NCI-H524 (cell line): ENCODE measurements around the gene VPREB1.
"Not testable (repeated sequence)": the region's sequence is repeated elsewhere in the genome, so short reads cannot be mapped to it uniquely, and the experiment has no call there.

ENCODE experiments used
- DNase-seq, 2 experiments: peaks; one replicate each; lab custom pipeline; 2025; lab: John Stamatoyannopoulos, UW

The VPREB1 gene

DNA sequence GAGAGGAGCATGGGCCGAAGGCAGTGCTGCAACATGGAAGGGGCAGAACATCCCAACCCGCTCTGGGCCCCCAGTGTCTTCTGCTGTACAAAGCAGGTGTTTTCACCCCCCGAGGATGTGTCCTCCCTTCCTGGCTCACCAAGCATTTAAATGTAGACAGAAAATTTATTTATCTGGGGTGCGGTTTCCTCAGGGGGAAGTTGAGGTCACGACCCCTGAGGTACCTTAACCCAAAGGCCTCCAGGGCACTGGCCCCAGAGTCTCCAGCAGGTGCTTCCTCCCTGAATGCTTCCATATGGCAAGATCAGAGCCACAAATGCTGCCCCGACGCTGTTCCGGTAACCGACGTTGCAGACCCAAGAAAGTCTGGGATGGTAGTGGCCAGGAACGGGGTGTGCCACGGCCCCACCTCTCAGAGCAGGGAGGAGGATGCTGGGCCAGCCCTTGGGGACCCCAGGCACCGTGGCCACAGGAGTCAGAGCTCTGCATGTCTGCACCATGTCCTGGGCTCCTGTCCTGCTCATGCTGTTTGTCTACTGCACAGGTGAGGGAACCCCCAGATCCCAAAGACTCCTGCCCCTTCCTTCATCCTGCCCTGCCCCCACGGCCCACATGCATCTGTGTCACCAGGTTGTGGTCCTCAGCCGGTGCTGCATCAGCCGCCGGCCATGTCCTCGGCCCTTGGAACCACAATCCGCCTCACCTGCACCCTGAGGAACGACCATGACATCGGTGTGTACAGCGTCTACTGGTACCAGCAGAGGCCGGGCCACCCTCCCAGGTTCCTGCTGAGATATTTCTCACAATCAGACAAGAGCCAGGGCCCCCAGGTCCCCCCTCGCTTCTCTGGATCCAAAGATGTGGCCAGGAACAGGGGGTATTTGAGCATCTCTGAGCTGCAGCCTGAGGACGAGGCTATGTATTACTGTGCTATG, at the start of gene VPREB1:
VPREB1 (plus strand) TSS at position 471 of the 935 bp plus-strand sequence; CDS start at position 499, 28 bp downstream.
- no peak for DNase-seq

DNA sequence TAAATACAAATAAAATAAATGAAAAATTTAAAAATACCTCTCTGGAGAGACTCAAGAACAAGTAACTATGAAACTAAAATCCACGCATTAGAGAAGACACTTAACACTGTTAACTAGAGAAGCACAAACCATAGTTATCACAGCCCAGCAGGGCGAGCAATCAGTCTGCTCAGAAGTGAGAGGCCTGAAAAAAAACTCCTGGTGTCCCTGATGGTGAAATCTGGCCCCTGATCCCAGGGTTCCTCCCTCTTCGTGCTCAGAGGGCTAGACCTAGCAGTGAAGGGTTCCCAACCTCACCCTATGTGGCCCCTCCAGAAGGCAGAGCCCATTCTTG, 49.7 kb upstream of the VPREB1 start:
- peak in 1 of 2 experiments; percentile 10 for DNase-seq

- peak; percentile 91 to 95 for DNase-seq
Measured at GRCh38 chr22:22195265-22196017, 49.1 kb upstream of the VPREB1 start.

DNA sequence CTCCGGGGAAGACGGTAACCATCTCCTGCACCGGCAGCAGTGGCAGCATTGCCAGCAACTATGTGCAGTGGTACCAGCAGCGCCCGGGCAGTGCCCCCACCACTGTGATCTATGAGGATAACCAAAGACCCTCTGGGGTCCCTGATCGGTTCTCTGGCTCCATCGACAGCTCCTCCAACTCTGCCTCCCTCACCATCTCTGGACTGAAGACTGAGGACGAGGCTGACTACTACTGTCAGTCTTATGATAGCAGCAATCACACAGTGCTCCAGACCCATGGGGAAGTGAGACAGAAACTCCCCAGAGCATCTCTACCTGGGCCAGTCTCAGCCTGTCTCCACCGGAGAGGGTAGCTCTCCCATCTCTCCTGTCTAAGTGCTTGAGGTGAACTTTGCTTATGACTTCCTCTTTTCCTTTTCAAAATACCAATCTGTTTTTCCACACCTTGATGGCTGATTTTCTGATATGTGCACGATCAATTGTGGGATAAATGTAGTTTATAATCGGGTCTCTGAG, 48.5 kb upstream of the VPREB1 start:
- no peak for DNase-seq

- no peak for DNase-seq
Measured at GRCh38 chr22:22196833-22197477, 47.6 kb upstream of the VPREB1 start.

DNA sequence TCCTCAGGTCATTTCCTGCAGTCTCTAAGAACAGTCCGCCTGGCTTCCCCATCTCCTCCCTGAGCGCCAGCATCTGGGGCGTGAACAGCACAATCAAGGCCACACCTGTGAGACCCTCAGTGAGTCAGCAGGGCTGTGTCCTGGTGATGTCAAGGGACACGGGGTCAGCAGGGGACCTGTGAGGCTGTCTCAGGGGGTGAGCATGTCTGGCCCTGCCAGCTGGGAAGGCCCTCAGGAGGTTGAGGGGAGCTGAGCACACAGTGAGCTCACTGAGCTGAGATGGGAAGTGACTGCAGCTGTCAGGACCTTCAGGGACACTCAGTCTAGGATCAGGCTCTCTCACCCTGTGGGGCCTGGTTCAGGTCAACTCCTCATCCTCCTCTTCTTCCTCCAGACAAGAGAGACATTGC, 46.6 kb upstream of the VPREB1 start:
- no peak for DNase-seq

DNA sequence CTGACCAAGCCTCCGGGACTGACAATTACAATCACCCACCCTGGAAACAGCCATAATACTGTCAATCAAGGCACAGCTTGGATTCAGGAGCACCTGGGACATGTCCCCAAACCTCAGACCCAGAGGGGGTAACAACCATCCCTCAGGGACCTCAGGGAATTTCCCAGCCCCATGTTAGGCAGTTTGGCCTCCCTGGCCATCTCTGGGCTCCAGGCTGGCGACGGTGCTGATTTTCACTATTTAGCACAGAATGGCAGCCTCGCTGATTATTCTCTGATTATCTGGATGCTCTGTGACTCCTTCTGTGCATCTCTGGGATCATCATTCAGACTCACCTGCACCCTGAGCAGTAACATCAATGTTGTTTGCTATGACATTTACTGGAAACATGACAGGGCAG, 45.8 kb upstream of the VPREB1 start:
- no peak for DNase-seq

DNA sequence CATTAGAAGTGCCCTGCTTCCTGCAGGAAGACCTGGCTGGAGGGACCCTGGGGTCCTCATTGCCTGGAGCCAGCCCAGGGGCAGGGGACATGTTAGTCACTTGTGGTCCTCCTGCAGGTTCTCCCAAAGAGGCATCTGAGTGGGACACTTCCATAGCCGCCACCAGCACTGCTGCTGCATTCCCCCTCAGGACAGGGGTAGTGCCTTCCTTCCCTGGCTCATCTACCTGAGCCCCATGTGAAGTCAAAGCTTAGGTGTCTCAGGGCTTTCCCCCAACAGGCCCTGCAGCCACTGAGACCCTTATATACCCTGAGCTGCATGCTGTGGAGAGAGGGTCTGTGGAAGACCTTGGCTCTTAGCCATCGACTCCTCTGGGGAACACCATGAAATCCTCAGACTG, 45.0 kb upstream of the VPREB1 start:
- DNase-seq: no peak

DNA sequence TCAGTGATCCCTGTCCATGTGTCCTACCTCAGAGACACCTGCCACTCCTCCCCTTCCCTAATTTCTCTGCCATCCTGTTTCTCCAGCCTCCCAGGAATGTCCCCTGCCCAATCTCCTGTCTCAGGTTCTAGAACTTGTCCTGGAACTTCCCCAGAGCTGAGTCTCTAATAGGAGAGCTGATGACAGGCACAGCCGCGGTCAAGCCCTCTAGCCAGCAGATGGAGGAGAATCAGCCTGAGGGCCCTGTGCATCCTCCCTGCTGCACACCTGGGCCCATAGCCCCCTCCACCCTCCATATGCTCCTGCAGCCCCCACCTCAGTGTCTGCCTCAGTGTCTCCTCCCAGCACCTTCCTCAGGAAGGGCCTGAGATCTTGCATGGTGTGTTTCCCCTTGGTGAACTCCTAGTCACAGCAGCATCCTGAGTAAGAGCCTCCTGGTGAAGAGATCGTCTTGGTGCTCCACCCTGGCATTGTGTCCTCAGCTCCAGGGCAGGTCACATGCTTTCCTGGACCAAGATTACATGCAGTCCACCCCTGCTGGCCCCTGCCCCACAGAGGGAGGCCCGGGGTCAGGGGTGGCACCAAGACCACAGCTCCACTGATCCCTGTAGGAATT, 43.9 kb upstream of the VPREB1 start:
- no peak for DNase-seq

DNA sequence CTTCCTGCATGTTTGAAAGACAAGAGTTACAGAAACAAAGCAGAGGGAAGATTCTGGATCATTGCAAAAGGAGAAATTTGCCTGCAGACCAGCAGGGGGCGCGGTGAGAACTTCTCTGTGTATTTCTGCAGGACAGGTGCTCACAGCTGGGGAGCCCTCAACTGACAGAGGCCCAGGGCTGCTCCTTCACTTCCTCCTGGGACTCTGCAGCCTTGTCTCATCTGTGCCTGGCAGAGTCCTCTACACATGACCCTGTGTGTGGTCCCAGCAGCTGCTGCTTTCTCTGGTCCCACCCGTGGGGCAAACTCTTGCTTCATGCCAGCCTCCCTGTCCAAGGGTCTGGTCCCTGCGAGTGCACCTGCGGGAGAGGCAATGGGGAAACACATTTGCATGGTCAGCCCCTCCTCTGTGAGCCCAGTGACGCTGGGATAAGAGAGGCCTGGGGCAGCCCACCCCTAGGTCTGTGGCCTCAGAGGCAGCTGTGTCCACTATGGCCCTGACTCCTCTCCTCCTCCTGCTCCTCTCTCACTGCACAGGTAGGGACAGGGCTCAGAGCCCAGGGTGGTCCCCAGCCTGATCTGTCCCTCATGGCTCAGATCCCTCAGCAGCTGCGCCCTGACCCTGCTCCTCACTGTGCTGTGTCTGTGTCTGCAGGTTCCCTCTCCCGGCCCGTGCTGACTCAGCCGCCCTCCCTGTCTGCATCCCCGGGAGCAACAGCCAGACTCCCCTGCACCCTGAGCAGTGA, 43.2 kb upstream of the VPREB1 start:
- DNase-seq: peak; percentile 37 to 81

- DNase-seq: no peak
Measured at GRCh38 chr22:22201930-22202343, 42.6 kb upstream of the VPREB1 start.

- no peak for DNase-seq
Measured at GRCh38 chr22:22203048-22203971, 41.3 kb upstream of the VPREB1 start.

GRCh38 chr22:22207845-22208564, 36.6 kb upstream of the VPREB1 start:
- peak; percentile 25 to 70 for DNase-seq

- DNase-seq: no peak
Measured at GRCh38 chr22:22208652-22209051, 35.9 kb upstream of the VPREB1 start.

DNA sequence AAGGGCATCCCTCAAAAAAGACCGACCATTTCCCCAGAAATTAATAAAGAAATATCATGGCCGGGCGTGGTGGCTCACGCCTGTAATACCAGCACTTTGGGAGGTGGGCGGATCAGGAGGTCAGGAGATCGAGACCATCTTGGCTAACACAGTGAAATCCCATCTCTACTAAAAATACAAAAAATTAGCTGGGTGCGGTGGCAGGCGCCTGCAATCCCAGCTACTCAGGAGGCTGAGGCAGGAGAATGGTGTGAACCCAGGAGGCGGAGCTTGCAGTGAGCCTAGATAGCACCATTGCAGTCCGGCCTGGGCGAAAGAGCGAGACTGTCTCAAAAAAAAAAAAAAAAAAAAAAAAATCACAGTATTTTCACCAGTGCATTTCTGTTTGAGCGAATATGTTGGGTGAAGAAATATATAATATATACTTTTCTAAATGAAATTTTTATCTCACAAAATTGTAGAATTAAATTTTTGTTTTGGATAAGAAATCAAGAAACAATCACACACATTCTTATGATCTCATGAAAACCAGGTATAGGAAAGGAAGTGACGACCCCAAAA, 35.4 kb upstream of the VPREB1 start:
- DNase-seq: not testable (repeated sequence)

- DNase-seq: no peak
Measured at GRCh38 chr22:22210375-22210774, 34.2 kb upstream of the VPREB1 start.

GRCh38 chr22:22210889-22211833, 33.4 kb upstream of the VPREB1 start:
- no peak for DNase-seq

DNA sequence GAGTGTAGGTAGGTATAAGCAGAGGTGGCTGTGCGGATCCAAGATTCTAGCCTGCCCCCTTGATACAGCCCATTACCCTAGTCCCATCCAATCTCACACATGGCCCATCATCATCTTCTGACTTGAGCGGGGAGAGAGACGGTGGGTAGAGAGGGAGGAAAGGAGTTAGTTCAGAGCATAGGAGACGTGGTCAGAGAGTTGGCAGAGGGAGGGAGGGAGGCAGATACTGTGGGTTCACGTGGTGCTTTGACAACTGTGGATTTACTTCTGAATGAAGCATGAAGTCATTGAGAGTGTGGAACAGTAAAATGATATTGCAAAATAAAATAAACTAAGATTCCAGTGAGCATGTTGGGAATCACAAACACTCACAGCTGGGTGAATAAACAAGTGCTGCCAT, 31.4 kb upstream of the VPREB1 start:
- DNase-seq: no peak
